CD8-positive, alpha-beta memory T cell (primary cell): ENCODE measurements around the gene NACC2. TPM values are rescaled to one million over a fixed set of nuclear protein-coding genes. Genes with fewer than 3 reads are reported as not detected.

ENCODE experiments used
- CTCF ChIA-PET: fragments of 350-600 bp; sonication (Branson Sonifier 250); formaldehyde crosslinking; loops from one replicate; lab custom pipeline; 2021; ENCODE audit warnings: antibody characterized with exemption; lab: Charles Lee
- POLR2A ChIA-PET: fragments of 350-600 bp; sonication (Branson Sonifier 250); formaldehyde crosslinking; loops from one replicate; lab custom pipeline; 2021; ENCODE audit warnings: antibody characterized with exemption; lab: Charles Lee
- DNase-seq, 5 donors: peaks; one replicate each; pipeline versions ENCODE4 v3.0.0 to v3.0.0-alpha.2; 2020 to 2022; ENCODE audit warnings: mixed read lengths in 1 of 5
- H3K27ac ChIP-seq: one replicate; pipeline ENCODE4 v1.7.0; 2013; ENCODE audit warnings: low read depth, mild to moderate bottlenecking, low read length, moderate library complexity
- H3K27me3 ChIP-seq: 2 replicates; pipeline ENCODE4 v1.7.0; 2013; ENCODE audit warnings: low read length, mild to moderate bottlenecking; ENCODE audit not compliant: insufficient read depth, poor library complexity, severe bottlenecking
- H3K36me3 ChIP-seq: 2 replicates; pipeline ENCODE4 v1.7.0; 2013; ENCODE audit warnings: mild to moderate bottlenecking, low read length, moderate library complexity; ENCODE audit not compliant: insufficient read depth
- H3K4me1 ChIP-seq: 2 replicates; pipeline ENCODE4 v1.7.0; 2013; ENCODE audit warnings: mild to moderate bottlenecking, low read length, moderate library complexity; ENCODE audit not compliant: insufficient read depth
- H3K4me3 ChIP-seq: 2 replicates; pipeline ENCODE4 v1.7.0; 2013; ENCODE audit warnings: mild to moderate bottlenecking, low read length
- H3K9me3 ChIP-seq: 2 replicates; pipeline ENCODE4 v1.7.0; 2013; ENCODE audit warnings: mild to moderate bottlenecking, low read length
- H3K27ac Mint-ChIP-seq, 8 donors: one replicate each; pipeline ENCODE4 v1.8.0; 2020 to 2021; ENCODE audit warnings: mixed read lengths in 8 of 8, mild to moderate bottlenecking in 6 of 8, inconsistent platforms in 3 of 8, moderate library complexity in 3 of 8
- H3K27me3 Mint-ChIP-seq, 2 donors: one replicate each; pipeline ENCODE4 v1.8.0; 2020 to 2021; ENCODE audit warnings: mixed read lengths in 2 of 2, mild to moderate bottlenecking in 1 of 2, moderate library complexity in 1 of 2
- H3K36me3 Mint-ChIP-seq, 3 donors: one replicate each; pipeline ENCODE4 v1.8.0; 2020 to 2021; ENCODE audit warnings: mixed read lengths in 3 of 3, inconsistent platforms in 1 of 3, mild to moderate bottlenecking in 1 of 3
- H3K4me1 Mint-ChIP-seq, 3 donors: one replicate each; pipeline ENCODE4 v1.8.0; 2020 to 2021; ENCODE audit warnings: mixed read lengths in 3 of 3, inconsistent platforms in 1 of 3, mild to moderate bottlenecking in 1 of 3
- H3K4me3 Mint-ChIP-seq, 7 donors: one replicate each; pipeline ENCODE4 v1.8.0; 2020 to 2021; ENCODE audit warnings: mixed read lengths in 7 of 7, mild to moderate bottlenecking in 6 of 7, moderate library complexity in 4 of 7, inconsistent platforms in 2 of 7
- H3K9me3 Mint-ChIP-seq, 5 donors: one replicate each; pipeline ENCODE4 v1.8.0; 2020 to 2022; ENCODE audit warnings: mixed read lengths in 5 of 5, mild to moderate bottlenecking in 3 of 5, moderate library complexity in 2 of 5, inconsistent platforms in 1 of 5
- polyA plus RNA-seq: library from polyadenylated mRNA; unstranded; fragments of 300-500 nt; fragmentation: Illumina TruSeq; gene quantifications from one replicate; pipeline ENCODE4 v1.2.3, GENCODE V29; 2021
- total RNA-seq, 2 experiments: library from RNA; stranded (reverse); gene quantifications; one replicate each; pipeline ENCODE4 v1.2.3, GENCODE V29; 2021

The NACC2 gene
- total and polyA plus RNA-seq, 3 experiments from 2014 or later, result 2.9 to 9.1 (median 9.0) TPM

DNA sequence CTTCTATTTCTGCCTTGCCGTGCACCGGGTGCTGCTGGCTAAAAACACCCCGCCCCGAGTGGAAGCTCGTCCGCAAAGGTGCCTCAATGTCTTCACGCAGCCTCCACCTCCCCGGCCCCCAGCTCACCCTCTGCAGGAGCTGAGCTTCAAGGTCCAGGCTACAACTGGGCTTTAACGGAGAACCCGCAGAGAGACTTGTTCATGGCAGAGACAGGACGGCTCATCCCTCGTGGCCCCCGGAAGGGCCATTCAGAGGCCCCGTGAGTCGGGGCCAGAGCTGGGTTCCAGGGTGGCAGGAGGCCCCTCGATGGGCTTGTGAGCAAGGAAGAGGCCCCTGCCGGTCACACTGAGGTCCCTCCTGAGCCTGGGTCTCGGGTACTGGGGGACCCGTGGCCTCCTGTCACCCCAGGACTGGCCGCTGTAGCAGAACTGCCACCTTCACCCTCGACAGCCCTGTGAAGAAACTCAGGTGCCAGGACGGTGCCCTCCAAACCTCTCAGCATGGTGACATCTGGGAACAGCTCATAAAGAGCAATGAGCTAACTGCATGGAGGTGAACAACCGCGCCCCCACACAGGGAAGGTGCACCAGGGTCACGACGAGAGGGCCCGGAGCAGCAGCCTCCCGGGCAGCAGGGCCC, 75.9 kb downstream of the NACC2 start:
- peaks cover 0 to 11% (median 7%) of the 10 kb centered on the region in 3 donors for H3K36me3 Mint-ChIP-seq
- peak overlapping the region in 1 of 8 donors; percentile 65 for H3K27ac Mint-ChIP-seq
- peaks cover 0 to 1% (median 0%) of the 10 kb centered on the region in 5 donors for H3K9me3 Mint-ChIP-seq
- H3K4me1 Mint-ChIP-seq, result peaks cover 9 to 28% (median 13%) of the 10 kb centered on the region in 3 donors
- POLR2A ChIA-PET, result no interaction called here
- Histone ChIP-seq H3K27me3 (no peaks in the 10 kb centered on the region), H3K4me1 (no peaks in the 10 kb centered on the region), H3K27ac (no peak overlapping the region), H3K36me3 (no peaks in the 10 kb centered on the region), H3K9me3 (no peaks in the 10 kb centered on the region), H3K4me3 (no peak overlapping the region)
- CTCF ChIA-PET, result interaction anchor here (1.4 kb wide), 1 partner anchor 52 kb away, joined by 4 read pairs; no protein-coding TSS in a partner anchor
- DNase-seq, result no peak
- no peak overlapping the region for H3K4me3 Mint-ChIP-seq
- H3K27me3 Mint-ChIP-seq, result no peaks in the 10 kb centered on the region

DNA sequence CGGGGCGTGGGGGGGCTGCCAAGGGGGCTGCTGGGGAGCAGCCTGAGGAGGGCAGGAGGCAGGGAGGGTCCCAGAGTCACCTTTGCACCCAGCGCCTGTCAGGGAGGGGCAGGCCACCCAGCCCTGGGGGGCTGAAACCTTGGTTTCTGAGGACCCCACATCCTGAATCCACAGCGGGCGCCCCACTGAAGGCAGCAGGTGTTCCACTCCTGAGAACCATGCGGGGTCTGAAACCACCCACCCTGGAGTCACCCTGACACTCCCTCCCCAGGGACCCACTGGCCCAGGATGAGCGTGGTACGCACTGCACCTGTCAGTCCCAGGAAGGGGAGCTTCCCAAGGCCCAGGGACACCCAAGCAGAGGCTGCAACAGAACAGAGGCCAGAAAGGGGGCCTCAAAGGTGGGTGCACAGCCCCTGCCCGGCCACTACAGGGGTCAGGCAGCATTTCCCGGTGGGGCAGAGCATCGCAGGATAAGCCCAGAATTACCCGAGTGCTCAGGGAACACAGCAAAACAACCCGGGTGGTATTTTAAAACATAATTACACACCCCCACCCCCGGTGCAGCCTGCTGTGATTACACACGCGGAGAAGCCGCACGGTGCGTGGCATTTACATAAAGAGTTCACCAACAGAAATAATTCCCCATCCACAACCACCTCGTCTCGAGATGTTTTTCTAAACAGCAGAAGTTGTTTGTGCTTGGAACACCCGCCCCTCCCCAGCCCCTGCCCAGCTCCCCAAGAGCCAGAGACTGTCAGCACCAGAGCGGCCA, 76.6 kb downstream of the NACC2 start:
- no peaks in the 10 kb centered on the region for H3K4me1 ChIP-seq
- H3K27me3 Mint-ChIP-seq, result no peaks in the 10 kb centered on the region
- H3K36me3 Mint-ChIP-seq, result peaks cover 0 to 10% (median 7%) of the 10 kb centered on the region in 3 donors
- POLR2A ChIA-PET, result no interaction called here
- H3K4me3 Mint-ChIP-seq, result no peak overlapping the region
- no peak overlapping the region for H3K27ac Mint-ChIP-seq
- H3K4me1 Mint-ChIP-seq, result peaks cover 9 to 26% (median 13%) of the 10 kb centered on the region in 3 donors
- no peak overlapping the region for H3K27ac ChIP-seq
- CTCF ChIA-PET, result interaction anchor here (1.4 kb wide), 1 partner anchor 51 kb away, joined by 4 read pairs; no protein-coding TSS in a partner anchor
- H3K9me3 Mint-ChIP-seq, result peaks cover 0 to 1% (median 0%) of the 10 kb centered on the region in 5 donors
- no peaks in the 10 kb centered on the region for H3K9me3 ChIP-seq
- no peaks in the 10 kb centered on the region for H3K36me3 ChIP-seq
- H3K27me3 ChIP-seq, result no peaks in the 10 kb centered on the region
- no peak overlapping the region for H3K4me3 ChIP-seq
- no peak for DNase-seq

DNA sequence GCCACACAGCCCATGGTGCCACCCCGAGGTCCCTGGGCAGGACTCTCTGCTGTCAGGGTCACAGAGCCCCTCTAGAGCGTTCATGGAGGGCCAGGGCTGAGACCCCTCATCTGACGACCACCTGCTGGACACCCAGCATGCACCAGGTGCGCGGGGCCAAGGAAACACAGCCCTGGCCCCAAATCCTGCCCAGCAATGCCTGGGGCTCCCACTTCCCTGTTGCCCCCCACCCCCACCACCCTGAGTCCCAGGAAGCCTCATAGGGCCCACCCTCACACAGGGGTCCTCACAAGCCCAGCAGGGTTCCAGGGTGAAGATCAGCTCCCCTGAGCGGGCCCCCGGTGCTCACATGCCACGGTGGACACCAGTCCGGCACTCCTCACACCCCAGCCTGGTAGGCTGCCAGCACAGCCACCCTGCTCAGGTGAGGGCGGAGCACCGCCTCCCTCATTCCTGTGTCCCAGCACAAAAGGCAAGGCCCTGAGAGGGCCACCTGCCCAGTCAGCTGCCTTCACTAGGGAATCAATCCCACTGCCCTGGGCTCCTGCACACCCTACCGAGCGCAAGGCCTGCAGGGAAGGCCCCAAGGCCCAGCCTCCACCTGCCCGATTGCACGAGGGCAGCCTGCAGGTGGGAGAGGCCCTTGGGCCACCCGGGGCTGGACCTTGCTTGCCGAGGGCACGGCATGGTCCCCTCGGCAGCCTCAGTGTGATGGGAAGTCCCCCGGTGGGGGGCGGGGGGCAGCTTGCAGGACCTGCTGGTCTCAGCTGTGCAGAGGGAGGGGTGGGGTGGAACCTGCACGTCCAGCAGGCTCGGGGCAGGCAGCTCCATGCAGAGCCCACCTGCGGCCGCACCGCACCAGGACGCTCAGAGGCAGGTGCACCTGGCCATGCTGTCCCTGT, 77.5 kb downstream of the NACC2 start:
- Histone ChIP-seq H3K27ac (no peak overlapping the region), H3K4me3 (no peak overlapping the region), H3K36me3 (no peaks in the 10 kb centered on the region), H3K9me3 (no peaks in the 10 kb centered on the region), H3K4me1 (no peaks in the 10 kb centered on the region), H3K27me3 (no peaks in the 10 kb centered on the region)
- H3K27ac Mint-ChIP-seq, result no peak overlapping the region
- H3K27me3 Mint-ChIP-seq, result no peaks in the 10 kb centered on the region
- peaks cover 0 to 10% (median 7%) of the 10 kb centered on the region in 3 donors for H3K36me3 Mint-ChIP-seq
- CTCF ChIA-PET, result interaction anchor here (1.4 kb wide), 1 partner anchor 50 kb away, joined by 4 read pairs; no protein-coding TSS in a partner anchor
- H3K4me3 Mint-ChIP-seq, result no peak overlapping the region
- H3K4me1 Mint-ChIP-seq, result peaks cover 9 to 25% (median 11%) of the 10 kb centered on the region in 3 donors
- POLR2A ChIA-PET, result no interaction called here
- no peaks in the 10 kb centered on the region for H3K9me3 Mint-ChIP-seq
- DNase-seq, result no peak

DNA sequence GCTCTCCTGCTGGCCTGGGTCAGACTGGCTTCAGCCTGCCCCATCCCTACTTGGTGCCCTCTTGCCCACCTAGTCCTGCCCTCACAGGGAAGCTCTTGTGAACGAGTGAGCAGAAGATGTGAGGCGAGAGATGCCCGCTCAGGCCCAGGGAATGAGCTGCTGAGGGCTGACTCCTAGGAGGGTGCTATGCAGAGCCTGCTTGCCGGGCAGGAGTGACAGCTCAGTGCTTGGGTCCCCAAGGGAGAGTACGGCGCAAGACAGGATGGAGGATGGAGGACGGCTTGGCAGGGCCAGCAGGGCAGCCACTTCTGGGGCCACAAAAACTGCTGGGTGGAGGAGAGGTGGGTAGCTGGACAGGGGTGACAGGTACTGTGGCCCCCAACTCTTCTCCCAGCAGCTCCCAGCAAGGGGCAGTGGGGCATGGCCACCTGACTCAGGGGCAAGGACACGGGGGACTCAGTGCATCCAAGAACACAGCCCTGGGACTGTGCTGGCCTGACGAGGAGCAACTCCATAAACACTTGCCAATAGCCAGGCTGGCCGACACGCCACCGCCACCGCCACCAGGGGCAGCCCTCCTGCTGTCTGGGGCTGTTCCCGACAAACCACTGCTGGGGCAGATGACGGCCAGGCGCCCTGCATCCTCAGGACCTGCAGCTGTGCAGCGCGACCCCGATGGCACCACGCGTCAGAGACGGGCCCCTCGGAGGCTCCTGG, 78.4 kb downstream of the NACC2 start:
- DNase-seq, result no peak
- H3K9me3 Mint-ChIP-seq, result no peaks in the 10 kb centered on the region
- Histone ChIP-seq H3K4me1 (no peaks in the 10 kb centered on the region), H3K4me3 (no peak overlapping the region), H3K9me3 (no peaks in the 10 kb centered on the region), H3K27ac (no peak overlapping the region), H3K27me3 (no peaks in the 10 kb centered on the region), H3K36me3 (no peaks in the 10 kb centered on the region)
- peak overlapping the region in 2 of 8 donors; percentile 42 to 70 for H3K27ac Mint-ChIP-seq
- H3K4me3 Mint-ChIP-seq, result no peak overlapping the region
- ChIA-PET CTCF (no interaction called here), POLR2A (no interaction called here)
- H3K4me1 Mint-ChIP-seq, result peaks cover 9 to 22% (median 11%) of the 10 kb centered on the region in 3 donors
- peaks cover 0 to 1% of the 10 kb centered on the region in 2 donors for H3K27me3 Mint-ChIP-seq
- H3K36me3 Mint-ChIP-seq, result peaks cover 0 to 14% (median 7%) of the 10 kb centered on the region in 3 donors

DNA sequence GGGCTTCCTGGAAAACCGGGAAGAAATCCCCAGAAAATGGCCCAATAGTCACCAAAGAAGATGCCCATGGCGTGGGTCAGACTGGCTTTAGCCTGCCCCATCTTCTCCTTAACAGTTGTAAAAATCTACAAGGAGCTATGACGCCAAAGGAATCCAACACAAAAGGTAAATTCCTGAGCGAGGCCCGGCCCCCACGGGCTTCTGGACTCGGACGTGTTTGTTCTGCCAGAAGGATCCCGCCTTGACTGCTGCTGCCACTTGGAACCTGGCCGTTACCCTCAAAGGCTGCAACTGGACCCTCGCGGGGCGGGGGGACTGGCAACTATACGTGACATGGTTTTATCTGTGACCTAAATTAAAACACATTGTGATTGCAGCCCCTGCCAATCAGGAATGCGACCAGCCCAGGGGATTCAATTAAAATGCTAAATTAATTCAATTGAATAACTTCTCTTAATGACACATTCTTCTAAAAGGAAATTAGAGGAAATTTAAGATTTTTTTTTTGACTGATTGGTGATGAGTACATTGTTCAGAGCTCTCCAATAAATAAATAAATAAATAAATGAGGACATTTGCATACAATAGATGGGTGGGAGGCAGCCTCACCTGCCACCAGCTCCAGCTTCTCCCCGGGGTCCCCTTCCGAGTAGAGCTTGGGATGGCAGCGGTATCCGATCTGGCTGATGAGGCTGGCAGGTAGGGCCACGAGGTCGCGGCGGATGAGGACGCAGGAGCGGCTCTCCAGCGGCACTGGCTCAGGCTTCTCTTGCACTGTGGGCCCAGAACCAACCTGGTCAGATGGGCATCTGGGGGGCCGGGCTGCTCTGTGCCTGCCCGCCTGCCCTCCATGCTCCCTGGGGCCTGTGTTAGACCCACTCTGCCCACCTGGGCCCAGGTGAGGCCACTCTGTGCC, 79.2 kb downstream of the NACC2 start:
- ChIA-PET CTCF (no interaction called here), POLR2A (no interaction called here)
- Mint-ChIP-seq H3K9me3 (no peaks in the 10 kb centered on the region), H3K4me1 (peaks cover 6 to 15% (median 8%) of the 10 kb centered on the region in 3 donors), H3K27ac (peak overlapping the region in 1 of 8 donors; percentile 70), H3K36me3 (peaks cover 0 to 14% (median 4%) of the 10 kb centered on the region in 3 donors), H3K27me3 (peaks cover 0 to 1% of the 10 kb centered on the region in 2 donors), H3K4me3 (no peak overlapping the region)
- no peak overlapping the region for H3K27ac ChIP-seq
- no peaks in the 10 kb centered on the region for H3K9me3 ChIP-seq
- no peak for DNase-seq
- no peak overlapping the region for H3K4me3 ChIP-seq
- H3K36me3 ChIP-seq, result no peaks in the 10 kb centered on the region
- H3K27me3 ChIP-seq, result no peaks in the 10 kb centered on the region
- no peaks in the 10 kb centered on the region for H3K4me1 ChIP-seq

DNA sequence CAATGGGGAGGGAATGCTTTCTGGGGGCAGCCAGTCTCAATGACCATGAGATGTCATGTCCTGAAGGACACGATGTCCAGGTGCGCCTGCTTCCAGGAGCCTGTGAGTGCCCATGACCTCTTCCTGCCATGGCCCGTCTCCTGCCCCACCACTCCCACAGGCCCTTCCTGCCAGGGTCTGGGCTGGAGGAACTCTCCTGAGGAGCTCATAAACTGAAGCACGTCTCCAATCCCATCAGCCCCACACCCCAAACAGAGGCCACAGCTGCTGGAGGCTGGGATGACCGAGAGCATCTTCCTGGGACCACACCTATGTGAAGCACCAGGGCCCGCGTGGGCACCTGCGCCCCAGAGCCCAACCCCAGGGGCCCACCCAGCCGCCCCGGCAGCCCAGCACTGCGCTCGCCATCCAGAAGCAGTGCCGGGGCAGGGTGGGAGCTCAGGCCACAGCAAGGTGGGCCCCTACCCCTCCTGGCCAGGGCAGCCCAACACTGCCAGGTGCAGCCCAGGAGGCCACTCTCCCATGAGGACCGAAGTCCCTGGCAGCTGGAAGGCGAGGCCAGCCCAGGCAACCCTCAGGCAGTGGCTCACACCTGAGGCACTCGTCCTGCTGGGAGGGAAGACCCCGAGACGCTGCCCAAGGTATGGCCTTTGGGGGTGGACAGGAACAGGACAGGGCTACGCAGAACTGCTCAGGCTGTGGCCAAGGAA, 80.0 kb downstream of the NACC2 start:
- Mint-ChIP-seq H3K4me1 (peaks cover 0 to 6% (median under 1%) of the 10 kb centered on the region in 3 donors), H3K9me3 (no peaks in the 10 kb centered on the region), H3K36me3 (peaks cover 0 to 17% (median 2%) of the 10 kb centered on the region in 3 donors), H3K27ac (peak overlapping the region in 1 of 8 donors; percentile 68), H3K4me3 (no peak overlapping the region), H3K27me3 (peaks cover 0 to 1% of the 10 kb centered on the region in 2 donors)
- no peaks in the 10 kb centered on the region for H3K4me1 ChIP-seq
- DNase-seq, result peak in 1 of 5 donors; percentile 31
- no peaks in the 10 kb centered on the region for H3K9me3 ChIP-seq
- no peaks in the 10 kb centered on the region for H3K27me3 ChIP-seq
- no peak overlapping the region for H3K4me3 ChIP-seq
- no peaks in the 10 kb centered on the region for H3K36me3 ChIP-seq
- ChIA-PET CTCF (no interaction called here), POLR2A (no interaction called here)
- H3K27ac ChIP-seq, result no peak overlapping the region
